T-helper 2 cell treated with Interferon-gamma antibody and Interleukin-4, amounts not matched to agents 5 μg/mL and 100 μg/mL, for 36 hours (primary cell): Measurements from ENCODE around the gene SHB.

Source experiments
- DNase-seq: peaks from one replicate; pipeline ENCODE4 v3.0.0; 2021; ENCODE audit warnings: low spot score
- H3K27ac Mint-ChIP-seq: one replicate; pipeline ENCODE4 v1.8.0; 2021; ENCODE audit warnings: mild to moderate bottlenecking, mixed read lengths
- H3K27me3 Mint-ChIP-seq: one replicate; pipeline ENCODE4 v1.8.0; 2021; ENCODE audit warnings: low read depth, mixed read lengths
- H3K36me3 Mint-ChIP-seq: one replicate; pipeline ENCODE4 v1.8.0; 2021; ENCODE audit warnings: low read depth, mixed read lengths
- H3K4me1 Mint-ChIP-seq: one replicate; pipeline ENCODE4 v1.8.0; 2021; ENCODE audit warnings: low read depth, mixed read lengths
- H3K4me3 Mint-ChIP-seq: one replicate; pipeline ENCODE4 v1.8.0; 2022; ENCODE audit warnings: mild to moderate bottlenecking, moderate library complexity, mixed read lengths
- H3K9me3 Mint-ChIP-seq: one replicate; pipeline ENCODE4 v1.8.0; 2021; ENCODE audit warnings: mixed read lengths

The SHB gene

DNA sequence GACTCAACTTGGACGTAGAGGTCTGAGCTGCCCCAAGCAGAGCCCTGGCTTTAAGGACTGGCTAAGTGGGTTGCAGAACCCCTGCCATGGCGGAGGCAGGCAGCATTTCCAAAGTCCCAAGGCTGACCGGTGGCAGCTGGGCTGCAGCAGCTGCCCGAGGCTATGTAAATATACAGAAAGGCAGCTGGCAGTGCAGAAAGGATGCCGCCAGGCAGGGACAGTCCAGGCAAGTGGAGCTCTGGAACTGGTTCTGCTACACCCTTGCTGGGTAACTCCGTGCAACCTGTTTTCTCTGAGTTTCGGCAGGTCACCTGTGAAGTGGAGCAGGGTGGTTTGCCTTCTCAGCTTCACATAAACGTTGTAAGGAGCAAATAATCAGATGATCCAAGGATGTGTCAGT lies 46.0 kb downstream of the SHB start:
- no peak for DNase-seq
- Mint-ChIP-seq H3K27ac (no peak overlapping the region), H3K4me3 (no peak overlapping the region), H3K9me3 (no peaks in the 10 kb centered on the region), H3K27me3 (no peaks in the 10 kb centered on the region), H3K36me3 (no peaks in the 10 kb centered on the region), H3K4me1 (no peaks in the 10 kb centered on the region)

DNA sequence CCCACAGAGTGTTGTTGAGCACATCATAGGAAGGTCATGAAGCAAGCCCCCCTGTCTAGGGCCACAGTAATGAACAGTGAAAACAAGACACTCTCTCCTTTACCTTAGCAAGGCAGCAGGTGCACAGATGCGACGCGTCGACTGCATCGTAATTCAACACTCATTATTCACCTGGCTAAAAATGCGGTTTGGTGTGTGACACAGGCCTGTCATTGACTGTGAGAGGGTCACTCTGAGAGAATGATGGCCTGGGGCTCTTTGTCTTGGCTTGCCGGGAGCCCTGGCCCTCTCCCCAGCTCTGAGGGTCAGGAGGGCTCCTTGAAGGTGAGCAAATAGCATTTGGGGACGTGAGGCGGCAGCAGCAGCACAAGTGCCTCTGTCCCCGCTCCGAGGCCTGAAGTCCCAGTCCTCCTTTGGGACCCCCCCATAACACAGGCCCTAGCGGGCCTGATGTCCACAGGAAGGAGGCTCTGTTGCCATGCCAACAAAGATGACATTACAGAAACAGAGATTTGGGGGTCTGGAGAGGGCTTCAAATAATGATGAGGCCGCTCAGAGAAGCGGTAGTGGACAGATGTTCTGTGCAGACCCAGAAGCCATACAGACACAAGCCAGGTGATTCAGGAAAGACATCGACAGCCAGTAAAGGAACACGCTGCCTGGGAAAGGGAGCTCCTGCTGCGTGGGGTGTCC lies 46.7 kb downstream of the SHB start:
- H3K4me3 Mint-ChIP-seq = no peak overlapping the region
- no peak for DNase-seq
- no peaks in the 10 kb centered on the region for H3K36me3 Mint-ChIP-seq
- no peaks in the 10 kb centered on the region for H3K27me3 Mint-ChIP-seq
- no peaks in the 10 kb centered on the region for H3K4me1 Mint-ChIP-seq
- H3K9me3 Mint-ChIP-seq = no peaks in the 10 kb centered on the region
- no peak overlapping the region for H3K27ac Mint-ChIP-seq

DNA sequence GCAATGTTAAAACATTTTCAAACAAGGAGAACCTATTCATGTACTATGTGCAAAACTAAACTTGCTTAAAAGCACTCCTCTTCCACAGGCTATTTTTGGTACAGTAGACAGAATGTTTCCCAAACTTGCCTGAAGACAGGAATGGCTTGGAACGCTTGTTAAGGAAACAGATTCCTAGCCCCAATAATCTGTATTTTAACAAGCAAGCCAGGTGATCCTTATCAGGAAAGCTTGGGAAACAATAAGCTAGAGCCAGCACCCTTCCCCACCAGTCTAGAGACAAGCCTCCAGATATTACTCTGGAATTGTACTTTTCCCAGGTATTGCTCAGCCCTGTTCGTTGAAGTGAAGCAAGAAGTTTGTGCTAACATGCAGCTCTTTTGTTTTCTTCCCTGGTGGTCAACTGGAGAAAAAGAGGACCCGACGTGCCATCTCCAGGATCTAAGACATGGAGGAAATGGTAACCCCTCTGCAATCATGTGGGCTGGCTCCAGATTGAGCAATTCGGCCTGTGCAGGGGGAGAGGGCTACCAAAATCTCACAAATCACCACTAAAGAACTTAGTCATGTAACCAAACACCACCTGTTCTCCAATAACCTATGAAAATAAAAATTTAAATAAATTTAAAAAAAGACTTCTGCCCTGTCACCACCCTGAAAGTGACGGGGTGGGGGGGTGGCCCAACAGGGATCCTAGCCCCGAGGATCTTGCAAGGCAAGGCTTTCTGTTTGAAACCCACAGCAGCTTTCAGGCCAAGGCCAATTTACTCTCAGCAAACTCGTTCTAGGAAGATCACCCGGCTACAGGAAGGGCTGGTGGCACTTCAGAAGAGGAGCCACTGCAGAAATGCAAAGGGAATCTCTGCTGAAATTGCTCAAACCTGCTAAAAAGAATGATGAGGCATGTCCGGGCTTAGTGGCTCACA lies 48.6 kb downstream of the SHB start:
- H3K9me3 Mint-ChIP-seq = no peaks in the 10 kb centered on the region
- no peak overlapping the region for H3K27ac Mint-ChIP-seq

DNA sequence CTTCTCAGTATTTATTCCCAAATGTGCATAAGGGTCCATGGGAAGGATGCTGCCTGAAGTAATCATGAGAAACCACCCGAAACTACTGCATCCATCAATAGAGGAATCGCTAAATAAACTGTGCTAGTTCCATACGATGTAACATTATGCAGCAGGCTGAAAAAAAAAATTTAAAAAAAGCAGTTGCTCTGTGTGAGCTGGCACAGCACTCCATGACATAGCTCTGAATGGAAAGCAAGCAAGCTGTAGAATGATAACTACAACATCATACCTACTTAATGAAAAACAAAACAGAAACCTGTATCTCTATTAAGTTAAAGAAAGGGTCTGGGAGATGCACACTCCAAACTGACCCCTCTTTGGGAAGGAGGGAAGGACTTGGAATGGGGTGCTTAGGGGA lies 49.3 kb downstream of the SHB start:
- H3K36me3 Mint-ChIP-seq = no peaks in the 10 kb centered on the region
- no peaks in the 10 kb centered on the region for H3K4me1 Mint-ChIP-seq
- H3K27ac Mint-ChIP-seq = no peak overlapping the region
- H3K4me3 Mint-ChIP-seq = no peak overlapping the region
- no peaks in the 10 kb centered on the region for H3K27me3 Mint-ChIP-seq
- no peak for DNase-seq
- no peaks in the 10 kb centered on the region for H3K9me3 Mint-ChIP-seq

More for the DNA sequence above, 48.6 kb downstream of the SHB start:
- Mint-ChIP-seq H3K4me1 (no peaks in the 10 kb centered on the region), H3K4me3 (no peak overlapping the region), H3K27me3 (no peaks in the 10 kb centered on the region), H3K36me3 (no peaks in the 10 kb centered on the region)
- DNase-seq = no peak

DNA sequence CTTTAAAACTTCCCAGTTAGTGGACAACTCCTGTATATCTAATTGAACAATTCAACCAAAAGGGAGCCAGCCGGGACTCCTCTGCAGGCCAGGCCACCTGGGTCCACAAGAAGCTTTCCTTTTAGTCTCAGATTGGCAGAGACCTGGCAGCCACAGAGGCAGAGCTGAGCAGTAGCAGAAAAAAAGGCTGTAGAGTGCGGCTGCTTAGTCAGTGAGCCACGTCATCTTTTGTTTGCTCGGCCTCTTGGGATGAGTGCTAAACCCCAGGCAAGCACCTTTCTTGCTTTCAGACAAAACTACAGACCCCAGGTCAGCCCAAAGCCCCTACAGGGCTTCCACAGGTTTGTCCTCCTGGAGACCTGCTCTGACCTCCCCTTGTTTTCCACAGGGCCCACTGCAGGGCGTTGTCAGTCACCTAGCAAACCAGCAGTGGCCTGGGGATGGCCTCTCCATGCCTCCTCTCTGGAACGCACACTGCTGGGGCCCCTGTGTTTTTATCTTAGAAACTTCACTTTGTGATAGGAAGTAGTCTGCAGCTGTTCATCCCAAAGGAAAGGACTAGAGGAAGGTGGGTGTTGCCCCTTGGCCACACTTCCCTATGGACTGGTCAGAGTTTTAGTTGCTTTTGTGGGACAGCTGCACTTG lies 49.9 kb downstream of the SHB start:
- Mint-ChIP-seq H3K9me3 (no peaks in the 10 kb centered on the region), H3K4me1 (no peaks in the 10 kb centered on the region), H3K4me3 (no peak overlapping the region), H3K27me3 (no peaks in the 10 kb centered on the region), H3K36me3 (no peaks in the 10 kb centered on the region), H3K27ac (no peak overlapping the region)
- DNase-seq = no peak

DNA sequence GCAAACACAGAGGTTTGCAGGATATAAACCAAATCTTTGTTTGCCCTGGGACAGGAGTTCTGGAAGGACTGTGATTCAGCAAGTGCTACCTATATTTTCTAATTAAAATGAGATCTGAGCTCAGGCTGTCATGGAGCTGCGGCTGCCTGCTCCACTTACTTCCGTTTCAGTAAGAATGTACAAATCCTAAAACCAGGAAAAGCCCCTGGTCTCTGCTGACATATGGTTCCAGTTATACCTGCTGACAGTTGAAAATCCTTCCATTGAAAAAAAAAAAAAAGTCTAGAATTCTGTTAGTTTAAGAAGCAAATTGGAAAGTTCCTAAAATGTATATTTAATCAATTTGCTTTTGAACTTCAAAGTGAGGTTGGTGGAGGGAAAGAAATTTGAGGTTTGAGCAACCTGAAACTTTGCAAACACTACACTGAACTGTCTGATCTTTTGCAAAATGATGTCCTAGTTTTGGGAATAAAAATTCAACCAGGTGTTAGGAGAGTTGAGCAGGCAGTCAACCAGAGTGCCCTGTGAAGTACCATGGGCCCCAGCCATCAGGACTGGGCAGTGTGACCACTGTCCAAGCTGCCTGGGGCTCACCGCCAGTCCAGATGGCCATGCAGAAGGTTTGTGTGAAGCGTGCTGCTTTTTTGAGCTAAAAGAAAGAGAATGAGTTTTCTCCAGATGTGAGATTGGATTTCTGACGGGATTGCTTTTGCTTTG lies 50.6 kb downstream of the SHB start:
- H3K27me3 Mint-ChIP-seq = no peaks in the 10 kb centered on the region

DNA sequence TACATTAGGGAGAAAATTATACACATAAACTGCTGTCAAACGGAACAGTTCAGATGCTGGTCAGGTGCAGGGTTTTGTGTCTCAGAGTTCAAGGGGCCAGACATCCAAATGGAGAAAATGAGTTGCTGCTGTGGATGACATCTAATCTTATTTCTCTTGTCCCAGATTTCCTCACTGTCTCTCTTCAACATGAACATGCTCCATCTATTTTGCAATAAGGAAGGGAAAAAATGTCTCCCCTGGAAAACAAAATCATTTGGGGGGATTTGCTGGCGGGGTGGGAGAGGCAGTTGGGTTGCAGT lies 51.2 kb downstream of the SHB start:
- Mint-ChIP-seq H3K4me3 (no peak overlapping the region), H3K27ac (no peak overlapping the region), H3K27me3 (no peaks in the 10 kb centered on the region), H3K4me1 (no peaks in the 10 kb centered on the region), H3K9me3 (no peaks in the 10 kb centered on the region), H3K36me3 (no peaks in the 10 kb centered on the region)
- DNase-seq = no peak

More for the DNA sequence above, 50.6 kb downstream of the SHB start:
- no peak overlapping the region for H3K4me3 Mint-ChIP-seq
- no peak for DNase-seq
- H3K36me3 Mint-ChIP-seq = no peaks in the 10 kb centered on the region
- no peaks in the 10 kb centered on the region for H3K4me1 Mint-ChIP-seq
- H3K27ac Mint-ChIP-seq = no peak overlapping the region
- H3K9me3 Mint-ChIP-seq = no peaks in the 10 kb centered on the region

DNA sequence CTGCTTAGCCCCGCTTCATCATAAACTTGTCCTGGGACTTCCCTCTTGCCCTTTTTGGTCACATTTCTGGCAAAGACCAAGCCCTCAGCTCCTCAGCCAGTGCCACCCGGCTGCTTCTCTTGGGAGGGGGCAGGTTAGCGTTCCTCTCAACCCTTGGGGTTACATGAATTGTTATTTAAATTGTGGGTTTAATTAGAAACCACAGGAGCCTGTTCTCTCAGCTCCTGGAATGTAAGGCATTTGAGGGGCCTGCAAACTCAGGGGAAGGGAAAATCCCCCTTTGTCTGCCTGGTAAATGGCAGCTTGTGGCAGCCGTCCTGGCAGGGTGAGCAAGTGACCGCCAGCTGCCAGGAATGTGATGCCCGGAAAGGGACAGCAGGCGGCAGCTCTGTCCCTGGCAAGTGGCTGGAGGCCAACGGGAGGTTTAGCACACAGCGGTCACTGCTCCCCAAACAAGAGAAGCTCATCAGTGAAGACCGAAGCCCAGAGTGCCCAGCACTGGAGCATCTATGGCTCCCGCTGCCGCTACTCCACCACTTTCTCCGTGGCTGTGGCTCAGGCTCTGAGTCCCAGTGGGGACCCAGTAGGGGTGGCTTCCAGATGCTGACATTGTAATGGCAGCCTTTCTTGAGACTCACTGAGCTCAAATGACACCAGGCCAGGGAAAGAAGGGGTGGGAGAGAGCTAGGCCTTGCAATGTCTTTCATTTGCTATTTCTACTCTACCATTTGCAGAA lies 51.7 kb downstream of the SHB start:
- H3K36me3 Mint-ChIP-seq = no peaks in the 10 kb centered on the region
- no peaks in the 10 kb centered on the region for H3K4me1 Mint-ChIP-seq
- no peak overlapping the region for H3K4me3 Mint-ChIP-seq
- no peaks in the 10 kb centered on the region for H3K27me3 Mint-ChIP-seq
- DNase-seq = no peak
- H3K27ac Mint-ChIP-seq = no peak overlapping the region
- H3K9me3 Mint-ChIP-seq = no peaks in the 10 kb centered on the region

DNA sequence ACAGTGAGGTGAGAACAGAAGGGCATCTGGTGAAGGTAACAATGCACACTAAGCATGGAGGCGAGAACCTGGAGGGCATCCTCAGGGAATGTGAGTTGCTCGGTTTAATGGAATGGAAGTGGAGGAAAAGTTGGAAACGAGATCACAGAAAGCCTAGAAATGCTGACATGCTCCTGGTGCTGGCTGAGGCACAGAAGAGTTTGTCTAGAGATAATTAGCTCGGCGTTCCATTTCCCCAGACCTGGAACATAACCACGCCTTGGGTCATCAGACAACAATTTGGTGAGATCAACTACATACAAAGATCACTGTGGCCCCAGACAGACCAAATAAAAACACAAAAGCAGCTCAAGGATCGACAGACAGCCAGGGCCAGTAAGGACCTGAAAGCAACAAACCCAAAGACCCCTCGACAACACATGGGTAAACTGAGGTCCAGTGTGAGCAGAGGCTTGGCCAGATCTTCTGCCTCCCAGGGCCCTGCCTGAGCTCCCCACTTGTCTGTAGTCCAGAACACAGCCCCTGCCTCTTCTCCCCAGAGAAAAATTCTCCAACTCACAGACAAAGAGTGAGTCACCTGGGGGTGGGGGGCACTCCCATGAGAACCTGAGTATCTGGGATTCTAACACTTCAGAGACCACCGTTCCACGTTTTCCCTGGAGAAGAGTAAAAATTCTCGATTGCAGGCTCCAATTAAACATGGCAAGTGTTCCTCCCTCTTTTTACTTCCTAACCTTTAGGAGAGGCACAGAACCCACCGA lies 52.5 kb downstream of the SHB start:
- Mint-ChIP-seq H3K4me3 (no peak overlapping the region), H3K27ac (no peak overlapping the region), H3K27me3 (no peaks in the 10 kb centered on the region), H3K9me3 (no peaks in the 10 kb centered on the region), H3K36me3 (no peaks in the 10 kb centered on the region), H3K4me1 (no peaks in the 10 kb centered on the region)
- no peak for DNase-seq

DNA sequence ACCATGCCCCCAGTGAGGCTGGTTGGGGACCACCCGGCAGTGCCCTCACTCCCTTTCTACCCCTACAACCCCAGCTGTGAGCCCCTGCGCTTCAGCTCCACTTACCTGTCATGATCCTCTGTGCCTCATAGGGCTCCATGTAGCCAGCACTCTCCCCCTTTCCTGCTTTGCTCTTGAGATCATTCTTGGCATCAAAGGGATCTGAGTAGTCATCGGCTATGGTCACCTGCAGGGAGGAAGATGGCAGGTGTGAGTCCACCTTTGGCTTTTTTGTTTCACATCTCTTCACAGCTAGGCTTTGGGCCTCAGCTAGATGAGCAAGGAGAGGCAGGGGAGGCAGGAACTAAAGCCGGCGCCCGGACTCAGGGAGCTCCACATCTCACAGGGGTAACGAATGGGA lies 53.1 kb downstream of the SHB start:
- DNase-seq = no peak
- H3K36me3 Mint-ChIP-seq = no peaks in the 10 kb centered on the region
- H3K4me1 Mint-ChIP-seq = no peaks in the 10 kb centered on the region
- no peak overlapping the region for H3K4me3 Mint-ChIP-seq
- H3K9me3 Mint-ChIP-seq = no peaks in the 10 kb centered on the region
- H3K27ac Mint-ChIP-seq = no peak overlapping the region
- no peaks in the 10 kb centered on the region for H3K27me3 Mint-ChIP-seq

DNA sequence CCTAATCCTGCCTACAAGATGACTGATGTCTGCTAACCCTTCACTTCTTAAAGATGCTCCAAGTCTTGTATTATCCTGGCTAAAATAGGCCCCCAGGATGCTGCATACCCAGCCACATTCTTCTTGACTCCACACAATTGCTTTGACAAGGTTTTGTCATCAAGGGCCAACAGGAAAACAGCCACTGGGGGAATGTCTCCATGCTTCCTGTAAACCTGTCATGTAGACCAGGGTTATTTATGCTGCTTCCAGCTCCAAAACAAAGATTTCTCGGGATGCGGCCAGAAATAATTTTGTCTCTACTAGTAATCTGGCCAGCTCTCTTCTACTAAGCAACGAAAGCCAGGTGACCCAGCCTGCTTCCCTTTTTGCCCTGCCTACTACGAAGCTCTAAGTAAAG lies 53.8 kb downstream of the SHB start:
- H3K27me3 Mint-ChIP-seq = no peaks in the 10 kb centered on the region
- no peaks in the 10 kb centered on the region for H3K36me3 Mint-ChIP-seq
- H3K27ac Mint-ChIP-seq = no peak overlapping the region
- no peak for DNase-seq
- no peaks in the 10 kb centered on the region for H3K9me3 Mint-ChIP-seq
- no peak overlapping the region for H3K4me3 Mint-ChIP-seq
- H3K4me1 Mint-ChIP-seq = no peaks in the 10 kb centered on the region

DNA sequence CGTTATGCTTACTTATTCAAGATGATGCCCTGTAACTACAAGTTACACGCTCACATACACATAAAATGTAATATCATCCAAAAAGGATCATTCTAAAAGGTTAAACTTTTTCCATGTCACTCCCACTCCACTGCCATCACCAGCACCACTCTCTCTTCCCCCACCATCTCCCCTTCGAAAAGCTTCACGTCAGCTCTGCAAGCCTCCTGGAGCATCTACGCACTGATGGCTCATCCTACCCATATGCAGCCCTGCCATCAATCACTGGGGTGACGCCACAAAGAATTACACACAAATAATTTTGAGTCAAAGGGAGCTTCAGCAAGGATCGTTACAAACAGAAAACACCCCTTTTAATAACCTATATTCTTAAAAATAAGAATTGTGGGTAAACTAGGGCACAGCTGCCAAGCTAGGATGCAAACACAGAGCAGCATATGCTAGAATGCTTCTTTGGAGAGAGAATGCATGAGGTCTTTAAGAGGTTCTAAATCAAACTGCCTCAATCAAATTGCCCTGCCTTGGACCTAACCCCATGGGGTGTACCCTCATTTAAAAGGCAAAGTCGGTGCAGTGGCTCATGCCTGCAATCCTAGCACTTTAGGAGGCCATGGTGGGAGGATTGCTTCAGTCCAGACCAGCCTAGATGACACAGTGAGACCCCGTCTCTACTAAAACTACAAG lies 56.1 kb downstream of the SHB start:
- peaks cover 9% of the 10 kb centered on the region for H3K4me1 Mint-ChIP-seq
- DNase-seq = no peak
- H3K4me3 Mint-ChIP-seq = no peak overlapping the region
- no peak overlapping the region for H3K27ac Mint-ChIP-seq
- no peaks in the 10 kb centered on the region for H3K27me3 Mint-ChIP-seq
- H3K36me3 Mint-ChIP-seq = no peaks in the 10 kb centered on the region
- no peaks in the 10 kb centered on the region for H3K9me3 Mint-ChIP-seq
